Activated effector memory CD4-positive, alpha-beta T cell treated with anti-CD3 and anti-CD28 coated beads, Interleukin-2, amount 50 U/mL, for 16 hours (primary cell): ENCODE measurements around the gene TNRC18.

Experiments used
- DNase-seq: peaks from one replicate; pipeline ENCODE4 v3.0.0-alpha.2; 2020

TNRC18 gene

DNA sequence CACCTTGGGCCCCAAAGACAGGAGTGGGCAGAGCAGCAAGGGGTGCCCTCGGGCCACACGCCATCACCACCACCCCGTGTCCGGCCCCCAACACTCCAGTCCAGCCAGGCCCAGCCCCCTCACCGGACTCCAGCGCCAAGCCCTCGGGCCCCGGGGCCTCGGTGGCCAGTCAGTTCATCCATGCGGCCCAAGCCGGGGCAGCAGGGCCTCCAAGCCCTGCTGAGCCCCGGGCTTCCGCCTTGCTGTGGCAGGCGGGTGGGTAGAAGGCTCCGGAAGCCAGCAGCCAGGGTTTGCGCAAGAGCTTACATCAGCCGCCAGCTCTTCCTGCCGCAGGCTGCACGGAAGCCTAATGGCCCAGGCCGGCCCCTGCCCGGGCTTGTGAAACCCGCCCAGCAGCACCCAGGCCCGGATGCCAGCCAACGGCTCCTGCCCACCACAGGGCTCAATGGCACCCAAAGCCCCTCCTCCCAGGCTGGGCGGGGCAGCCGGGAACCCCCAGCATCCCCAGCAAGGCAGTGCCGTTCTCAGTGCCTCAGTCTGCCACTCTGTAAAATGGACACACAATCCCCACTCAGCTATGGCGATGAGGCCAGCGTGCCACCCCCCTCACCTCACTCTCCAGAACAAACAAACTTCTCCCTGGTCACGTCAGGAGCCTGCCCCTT, 26.5 kb downstream of the TNRC18 start:
- DNase-seq = peak; percentile 96

- peak; percentile 85 for DNase-seq
Observed at GRCh38 chr7:5396542-5396941, 27.1 kb downstream of the TNRC18 start.

GRCh38 chr7:5395246-5395645, 28.4 kb downstream of the TNRC18 start:
- DNase-seq = no peak

- DNase-seq = no peak
Observed at GRCh38 chr7:5394264-5395105, 29.1 kb downstream of the TNRC18 start.

DNA sequence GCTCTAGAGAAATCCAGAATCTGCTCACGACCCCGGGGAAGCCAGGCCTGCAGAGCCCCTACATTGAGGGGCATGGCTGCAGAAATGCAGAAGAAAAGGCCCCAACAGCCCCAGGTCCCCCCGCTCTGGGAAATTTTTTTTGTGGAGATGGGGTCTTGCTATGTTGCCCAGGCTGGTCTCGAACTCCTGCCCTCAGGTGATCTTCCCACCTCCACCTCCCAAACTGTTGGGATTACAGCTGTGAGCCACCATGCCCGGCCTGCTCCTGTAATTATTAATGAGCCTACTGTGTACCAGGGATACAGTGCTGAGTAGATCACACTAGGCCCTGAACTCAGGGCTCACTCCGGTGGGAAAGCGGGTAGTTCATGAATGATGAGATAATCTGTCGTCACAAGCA, 29.9 kb downstream of the TNRC18 start:
- no peak for DNase-seq

GRCh38 chr7:5393328-5393727, 30.3 kb downstream of the TNRC18 start:
- DNase-seq = no peak

DNA sequence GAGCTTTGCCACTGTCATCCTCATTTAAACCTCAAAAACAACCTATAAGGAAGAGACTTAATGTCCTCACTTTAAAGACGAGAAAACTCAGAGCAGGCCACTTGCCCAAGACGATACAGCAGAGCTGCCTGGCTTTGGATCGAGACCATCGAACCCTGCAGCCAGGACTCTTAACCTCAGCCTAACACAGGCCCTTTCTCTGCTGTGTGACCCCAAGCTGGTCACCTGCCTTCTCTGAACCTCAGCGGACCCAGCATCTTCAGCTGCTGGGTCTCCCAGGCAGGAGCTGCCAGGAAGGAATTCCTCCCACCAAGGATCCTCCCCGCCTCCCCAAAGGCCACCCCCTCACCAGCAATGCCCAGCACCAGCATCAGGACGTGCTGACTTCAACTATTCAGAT, 32.7 kb downstream of the TNRC18 start:
- DNase-seq = no peak

DNA sequence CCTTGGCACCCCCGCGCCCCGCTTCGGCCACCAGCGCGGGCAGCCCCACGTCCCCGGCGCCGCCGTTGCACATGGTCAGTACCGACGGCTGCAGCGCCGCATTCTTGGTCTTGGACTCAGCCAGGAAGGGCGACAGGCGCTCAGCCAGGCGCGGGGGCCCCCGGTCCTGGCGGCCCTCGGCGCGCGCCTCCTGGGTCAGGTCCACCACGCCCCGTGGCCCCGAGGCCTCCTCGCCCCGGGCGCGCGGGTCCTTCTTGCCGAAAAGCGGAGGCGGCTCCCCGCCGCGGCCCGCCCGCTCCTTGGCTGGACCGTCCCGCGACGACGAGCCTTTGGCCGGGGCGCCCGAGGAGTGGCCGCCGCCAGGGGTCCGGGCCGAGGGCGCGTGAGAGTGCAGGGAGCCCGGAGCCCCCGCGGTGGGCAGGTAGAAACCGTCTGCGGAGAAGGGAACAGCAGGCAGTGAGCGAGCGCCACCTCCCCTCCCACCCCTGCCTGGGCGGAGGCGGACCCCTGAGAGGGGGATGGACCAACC, 34.7 kb downstream of the TNRC18 start:
- DNase-seq = no peak

GRCh38 chr7:5388273-5388901, 35.2 kb downstream of the TNRC18 start:
- no peak for DNase-seq

- DNase-seq = no peak
Observed at GRCh38 chr7:5387711-5388245, 35.9 kb downstream of the TNRC18 start.

DNA sequence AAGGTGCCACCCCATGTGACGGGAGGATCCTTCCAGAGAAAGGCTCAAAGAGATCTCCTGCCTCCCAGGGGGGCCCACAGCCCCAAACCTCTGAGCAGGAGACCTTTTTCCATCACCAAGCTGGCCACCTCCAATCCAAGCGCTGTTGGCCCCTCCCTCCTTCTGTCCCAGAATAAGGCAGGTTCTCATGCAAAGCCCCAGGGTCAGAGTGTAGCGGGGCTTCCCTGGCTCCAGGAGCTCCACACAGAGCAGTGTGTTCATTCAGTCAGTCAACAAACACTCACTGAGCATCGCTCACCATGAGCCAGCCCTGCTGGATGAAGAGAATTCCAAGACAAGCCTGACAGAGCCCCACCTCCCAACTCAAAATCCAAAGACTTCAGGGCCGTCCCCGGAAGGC, 39.0 kb downstream of the TNRC18 start:
- DNase-seq = no peak

- DNase-seq = no peak
Observed at GRCh38 chr7:5383314-5384098, 40.1 kb downstream of the TNRC18 start.

DNA sequence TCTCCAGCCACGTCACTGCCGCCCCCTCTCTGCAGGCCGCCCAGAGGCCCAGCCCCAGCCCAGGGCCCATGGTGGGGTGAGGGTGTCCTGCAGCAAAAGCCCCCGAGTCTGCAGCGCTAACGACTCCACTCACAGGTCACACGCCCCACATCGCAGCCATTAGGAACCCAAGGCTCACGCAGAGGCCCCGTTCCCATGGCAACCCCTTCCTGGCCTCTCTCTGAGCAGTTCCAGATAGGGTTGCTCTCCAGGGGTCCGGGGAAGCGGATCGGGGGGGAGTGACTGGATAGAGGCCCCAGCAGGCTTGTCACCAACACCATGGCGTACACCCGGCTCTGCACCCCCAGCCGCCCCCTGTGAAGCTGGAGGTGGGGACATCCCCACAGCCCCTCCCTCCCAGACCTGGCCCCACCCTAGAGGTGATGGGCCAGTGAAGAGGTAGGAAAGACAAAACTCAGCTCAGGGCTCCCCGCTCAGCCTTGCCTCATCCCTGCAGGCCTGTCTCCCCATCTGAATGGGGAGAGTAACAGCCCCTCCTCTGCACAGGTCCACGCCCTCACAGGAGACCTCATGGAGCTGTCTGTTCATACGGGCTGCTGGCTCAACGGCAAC, 41.2 kb downstream of the TNRC18 start:
- DNase-seq = no peak

DNA sequence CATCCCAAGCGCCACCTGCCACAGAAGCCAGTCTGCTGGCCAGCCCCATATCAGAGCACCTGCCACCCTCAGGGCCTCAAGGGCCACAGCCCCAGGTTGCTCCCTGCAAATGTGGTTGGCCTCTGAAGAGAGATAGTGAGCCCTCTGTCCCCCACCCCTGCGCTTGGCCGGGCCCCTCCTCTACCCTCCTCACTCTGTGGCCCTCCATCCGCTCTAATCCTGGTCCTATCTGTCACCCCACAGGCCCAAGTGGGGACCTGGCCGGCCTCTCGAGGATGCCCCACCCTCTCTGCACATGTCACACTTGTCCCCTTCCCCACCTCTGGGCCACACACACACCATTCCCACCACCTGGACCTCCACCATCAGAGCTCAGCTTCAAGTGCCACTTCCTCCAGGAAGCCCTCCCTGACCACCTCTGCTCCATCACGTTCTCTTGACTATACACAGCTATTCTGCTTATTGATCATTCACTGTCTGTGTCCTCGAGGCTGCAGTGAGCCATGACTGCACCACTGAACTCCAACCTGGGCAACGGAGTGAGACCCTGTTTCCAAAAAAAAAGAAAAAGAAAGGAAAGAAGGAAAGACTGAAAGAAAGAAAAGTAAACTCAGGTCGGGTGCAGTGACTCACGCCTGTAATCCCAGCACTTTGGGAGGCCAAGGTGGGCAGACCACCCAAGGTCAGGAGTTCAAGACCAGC, 42.4 kb downstream of the TNRC18 start:
- DNase-seq = no peak

- DNase-seq = no peak
Observed at GRCh38 chr7:5380350-5381070, 43.1 kb downstream of the TNRC18 start.

DNA sequence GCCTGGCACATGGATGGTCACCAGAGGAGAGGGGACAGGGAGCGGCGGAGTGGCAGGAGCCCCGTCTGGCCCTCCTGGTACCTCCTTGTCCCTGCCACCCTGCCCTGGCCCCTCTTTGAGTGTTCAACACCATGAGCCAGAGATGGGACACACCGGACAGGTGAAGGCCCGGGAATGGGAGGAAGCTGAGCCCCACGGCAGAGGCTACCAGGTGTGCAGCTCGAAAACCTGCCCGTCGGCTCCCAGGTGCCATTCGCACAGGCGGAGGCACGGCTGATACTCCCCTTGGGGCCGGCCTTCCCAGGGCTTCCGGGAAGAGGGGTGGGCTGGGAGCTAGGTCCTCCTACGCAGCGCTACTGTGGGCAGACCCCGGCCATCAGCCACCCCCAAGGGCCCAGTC, 44.1 kb downstream of the TNRC18 start:
- DNase-seq = no peak

DNA sequence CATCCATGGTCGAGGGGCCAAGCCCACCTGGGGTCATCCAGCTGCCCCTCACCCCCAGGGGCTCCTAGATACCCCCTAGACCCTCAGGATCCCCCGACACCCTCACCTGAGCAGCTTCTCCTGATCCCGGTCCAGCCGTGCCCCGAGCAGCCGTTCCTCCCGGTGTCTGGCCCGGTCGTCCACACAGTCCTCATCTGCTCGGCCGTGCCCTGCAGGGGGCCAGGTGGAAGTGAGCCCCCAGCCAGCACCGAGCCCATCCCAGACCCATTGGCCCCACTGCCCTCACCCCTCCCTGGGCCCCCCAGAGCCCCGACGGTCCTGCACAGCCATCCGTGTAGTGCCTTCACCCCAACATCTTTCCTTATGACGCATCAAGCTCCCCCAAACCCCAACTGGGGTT, 45.8 kb downstream of the TNRC18 start:
- DNase-seq = no peak

GRCh38 chr7:5377279-5377678, 46.4 kb downstream of the TNRC18 start:
- no peak for DNase-seq

GRCh38 chr7:5375925-5376324, 47.7 kb downstream of the TNRC18 start:
- DNase-seq = peak; percentile 68

- no peak for DNase-seq
Observed at GRCh38 chr7:5374464-5374863, 49.2 kb downstream of the TNRC18 start.

GRCh38 chr7:5373300-5373699, 50.3 kb downstream of the TNRC18 start:
- no peak for DNase-seq
